GM18951 (cell line): ENCODE results near the gene ZNF317.

Source experiments
- POLR2A ChIP-seq: IDR thresholded peaks from 4 replicates; pipeline ENCODE4 v1.6.1; 2011; ENCODE audit warnings: mild to moderate bottlenecking; ENCODE audit not compliant: insufficient read length, insufficient read depth; ENCODE audit errors: extremely low read depth
- in situ Hi-C: fragments of 300-500 bp; cut with MboI; formaldehyde crosslinking; loops from one replicate; pipeline ENCODE4 v1.12.0; 2022; ENCODE audit warnings: low sequenced_read_pairs, mixed read lengths, inconsistent platforms; ENCODE audit not compliant: unreplicated experiment

The ZNF317 gene

GRCh38 chr19:9140159-9140874 lies at the start of gene ZNF317:
TSS of gene ZNF317 (plus strand) at chr19:9140397. CDS start at chr19:9156017, 15,620 bp downstream.
- in situ Hi-C loops, result loop anchor here (25.0 kb wide), 1 partner anchor 772 kb away; no protein-coding TSS in a partner anchor
- peak; percentile 84 for TF ChIP-seq POLR2A

- TF ChIP-seq POLR2A, result no peak
- in situ Hi-C loops, result no loop called here
Observed at GRCh38 chr19:9107375-9107774, 32.8 kb upstream of the ZNF317 start, which contains the start of gene OR7G2. TSS of gene OR7G2 (minus strand) at chr19:9107475. CDS start at chr19:9103243, 4,232 bp downstream.

DNA sequence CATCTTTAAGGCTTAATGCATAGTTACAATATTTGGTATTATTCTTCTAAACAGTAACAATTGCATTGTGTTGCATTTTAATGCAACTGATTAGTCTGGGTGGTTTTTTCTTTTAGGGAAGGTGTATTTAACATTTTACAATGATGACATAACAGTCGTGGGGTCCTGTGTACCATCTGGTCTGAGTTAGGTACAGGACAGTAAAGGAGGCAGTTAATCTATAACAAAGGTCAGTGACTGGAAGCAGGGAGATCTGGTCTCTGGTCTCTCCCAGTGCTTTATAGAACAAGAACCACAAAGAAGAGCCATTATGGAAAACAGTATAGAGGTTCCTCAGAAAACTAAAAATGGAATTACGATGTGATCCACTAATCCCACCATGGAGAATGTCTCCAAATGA lies 30.2 kb upstream of the ZNF317 start:
- no peak for TF ChIP-seq POLR2A
- in situ Hi-C loops, result no loop called here

GRCh38 chr19:9115307-9115813 lies 24.8 kb upstream of the ZNF317 start, which contains the start of gene OR7G1:
TSS of gene OR7G1 (minus strand) at chr19:9115763. CDS start at chr19:9115763, 0 bp downstream.
- in situ Hi-C loops, result no loop called here
- TF ChIP-seq POLR2A, result no peak

DNA sequence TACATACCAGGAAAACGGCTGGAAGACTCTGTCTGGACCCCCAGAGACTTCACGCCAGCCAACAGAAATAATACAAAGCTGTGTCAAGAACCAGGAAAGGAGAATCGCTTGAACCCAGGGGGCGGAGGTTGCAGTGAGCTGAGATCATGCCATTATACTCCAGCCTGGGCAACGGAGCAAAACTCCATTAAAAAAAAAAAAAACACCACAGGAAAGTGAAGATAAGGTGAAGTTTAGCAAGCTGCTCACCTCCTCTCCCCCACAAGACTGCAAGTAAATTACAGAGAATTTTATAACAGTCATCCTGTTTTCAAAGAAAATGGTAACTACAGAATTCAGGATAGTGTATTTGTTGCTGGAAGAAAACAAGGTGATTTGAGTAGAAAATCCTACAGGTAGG lies 23.6 kb upstream of the ZNF317 start:
- TF ChIP-seq POLR2A, result no peak
- in situ Hi-C loops, result no loop called here

DNA sequence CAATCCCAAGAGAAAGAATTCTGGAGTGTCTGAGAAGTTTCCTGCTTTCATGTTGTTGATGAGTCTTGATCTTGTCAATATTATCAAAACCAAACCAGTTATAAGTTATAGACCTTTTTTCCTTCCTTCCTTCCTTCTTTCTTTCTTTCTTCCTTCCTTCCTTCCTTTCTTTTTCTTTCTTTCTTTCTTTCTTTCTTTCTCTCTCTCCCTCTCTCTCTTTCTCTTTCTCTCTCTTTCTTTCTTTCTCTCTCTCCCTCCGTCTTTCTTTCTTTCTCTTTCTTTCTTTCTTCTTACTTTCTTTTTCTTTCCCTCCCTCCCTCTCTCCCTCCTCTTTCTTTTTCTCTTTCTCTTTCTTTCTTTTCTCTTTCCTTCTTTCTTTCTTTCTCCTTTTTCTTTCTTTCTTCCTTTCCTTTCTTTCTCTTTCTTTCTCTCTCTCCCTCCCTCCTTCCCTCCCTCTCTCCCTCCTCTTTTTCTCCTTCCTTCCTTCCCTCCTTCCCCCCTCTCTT lies 13.2 kb upstream of the ZNF317 start, which contains the start of gene OR7G3:
OR7G3 (minus strand) TSS at position 51 of the 506 bp plus-strand sequence; CDS start at position 51, 0 bp downstream.
- no peak for TF ChIP-seq POLR2A
- in situ Hi-C loops, result loop anchor here (25.0 kb wide), 1 partner anchor 785 kb away; no protein-coding TSS in a partner anchor

GRCh38 chr19:9128171-9128570 lies 12.0 kb upstream of the ZNF317 start:
- in situ Hi-C loops, result loop anchor here (25.0 kb wide), 1 partner anchor 784 kb away; no protein-coding TSS in a partner anchor
- TF ChIP-seq POLR2A, result no peak

GRCh38 chr19:9130965-9131364 lies 9.2 kb upstream of the ZNF317 start:
- TF ChIP-seq POLR2A, result no peak
- in situ Hi-C loops, result loop anchor here (25.0 kb wide), 1 partner anchor 781 kb away; no protein-coding TSS in a partner anchor

- in situ Hi-C loops, result loop anchor here (25.0 kb wide), 1 partner anchor 780 kb away; no protein-coding TSS in a partner anchor
Observed at GRCh38 chr19:9132422-9132821, 7.8 kb upstream of the ZNF317 start.

GRCh38 chr19:9139609-9140158 lies 513 bp upstream of the ZNF317 start:
- in situ Hi-C loops, result loop anchor here (25.0 kb wide), 1 partner anchor 773 kb away; no protein-coding TSS in a partner anchor
- no peak for TF ChIP-seq POLR2A

More at GRCh38 chr19:9132422-9132821, 7.8 kb upstream of the ZNF317 start:
- no peak for TF ChIP-seq POLR2A

DNA sequence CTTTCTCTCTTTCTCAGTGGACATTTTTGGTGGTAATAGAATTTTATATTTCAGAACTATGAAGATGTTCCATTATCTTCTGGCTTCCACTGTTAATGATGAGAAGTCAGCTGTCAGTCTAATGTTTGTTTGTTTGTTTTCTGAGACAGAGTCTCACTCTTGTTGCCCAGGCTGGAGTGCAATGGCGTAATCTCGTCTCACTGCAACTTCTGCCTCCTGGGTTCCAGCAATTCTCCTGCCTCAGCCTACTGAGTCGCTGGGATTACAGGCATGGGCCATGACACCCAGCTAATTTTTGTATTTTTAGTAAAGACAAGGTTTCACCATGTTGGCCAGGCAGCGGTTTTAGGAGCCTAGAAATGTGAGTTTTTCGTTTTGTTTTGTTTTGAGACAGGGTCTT lies 4.7 kb downstream of the ZNF317 start:
- in situ Hi-C loops, result loop anchor here (25.0 kb wide), 1 partner anchor 767 kb away; no protein-coding TSS in a partner anchor
- no peak for TF ChIP-seq POLR2A

- no peak for TF ChIP-seq POLR2A
- in situ Hi-C loops, result loop anchor here (25.0 kb wide), 1 partner anchor 765 kb away; no protein-coding TSS in a partner anchor
Observed at GRCh38 chr19:9146882-9147281, 6.7 kb downstream of the ZNF317 start.

DNA sequence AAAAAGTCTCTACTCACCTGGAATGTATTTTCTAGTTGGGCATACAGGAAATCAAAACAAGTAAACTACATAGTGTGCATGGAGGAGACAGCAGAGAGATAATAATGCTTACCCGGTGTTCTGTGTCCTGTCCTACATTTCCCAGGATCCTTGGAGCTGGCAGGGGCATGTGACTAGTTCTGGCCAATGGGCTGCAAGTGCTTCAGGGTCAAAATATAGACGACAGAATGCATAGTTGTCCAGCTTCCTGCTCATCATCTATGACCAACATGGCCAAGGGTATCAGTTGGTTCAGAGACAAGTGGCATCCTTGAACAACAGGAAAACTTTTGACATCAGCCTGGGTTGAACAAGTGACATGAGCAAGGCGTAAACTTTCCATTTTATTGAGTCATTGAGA lies 8.5 kb downstream of the ZNF317 start:
- TF ChIP-seq POLR2A, result no peak
- in situ Hi-C loops, result loop anchor here (25.0 kb wide), 1 partner anchor 764 kb away; no protein-coding TSS in a partner anchor

- TF ChIP-seq POLR2A, result no peak
- in situ Hi-C loops, result loop anchor here (25.0 kb wide), 1 partner anchor 762 kb away; no protein-coding TSS in a partner anchor
Observed at GRCh38 chr19:9149997-9150396, 9.8 kb downstream of the ZNF317 start.
